Superior temporal gyrus (tissue), 1 donor: ENCODE results near the gene MSH4.
A peak's percentile ranks its signal among the peaks of the same experiment; 100 is the strongest.
"Not testable (repeated sequence)": the region's sequence is repeated elsewhere in the genome, so short reads cannot be mapped to it uniquely, and the experiment has no call there.

ENCODE experiments used
- DNase-seq: peaks from one replicate; pipeline ENCODE4 v3.0.0-alpha.2; 2016; ENCODE audit errors: extremely low spot score

MSH4 gene

DNA sequence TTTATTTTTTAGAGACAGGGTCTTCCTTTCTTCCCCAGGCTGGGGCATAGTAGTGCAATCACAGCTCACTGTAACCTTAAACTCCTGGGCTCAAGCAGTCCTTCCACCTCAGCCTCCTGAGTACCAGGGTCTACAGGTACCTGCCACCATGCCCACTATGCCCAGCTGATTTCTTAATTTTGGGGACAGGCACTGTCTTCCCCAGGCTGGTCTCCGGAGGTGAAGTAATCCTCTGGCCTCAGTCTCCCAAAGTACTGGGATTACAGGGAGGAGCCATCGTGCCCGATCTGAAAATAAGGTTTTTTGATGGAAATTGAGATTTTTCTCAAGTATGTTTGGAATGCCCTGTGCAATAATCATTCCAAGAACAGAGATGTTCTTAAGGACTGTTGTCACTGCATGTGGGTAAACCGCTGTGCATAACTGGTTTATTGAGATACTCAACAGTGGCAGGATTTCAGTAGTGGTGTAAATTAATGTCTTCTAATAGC, 934 bp upstream of the MSH4 start:
- DNase-seq, result no peak

DNA sequence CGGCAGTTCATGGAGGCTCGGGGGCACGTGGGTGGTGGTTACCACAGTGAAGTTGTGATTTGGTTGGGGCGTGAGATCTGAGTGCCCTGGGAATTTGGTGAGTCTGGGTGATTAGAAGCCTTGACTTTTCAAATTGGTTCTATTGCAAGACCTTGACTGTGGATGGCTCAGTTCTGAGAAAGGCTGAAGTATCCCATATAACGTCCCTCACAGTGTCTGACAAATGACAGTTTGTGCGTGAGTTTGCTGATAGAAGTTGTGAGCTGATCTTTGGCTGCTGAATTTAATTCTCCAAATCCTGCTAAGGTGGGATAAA, 549 bp downstream of the MSH4 start:
- no peak for DNase-seq

- DNase-seq, result no peak
These were observed 1.0 kb downstream of the MSH4 start for GRCh38 chr1:75797606-75798216.

DNA sequence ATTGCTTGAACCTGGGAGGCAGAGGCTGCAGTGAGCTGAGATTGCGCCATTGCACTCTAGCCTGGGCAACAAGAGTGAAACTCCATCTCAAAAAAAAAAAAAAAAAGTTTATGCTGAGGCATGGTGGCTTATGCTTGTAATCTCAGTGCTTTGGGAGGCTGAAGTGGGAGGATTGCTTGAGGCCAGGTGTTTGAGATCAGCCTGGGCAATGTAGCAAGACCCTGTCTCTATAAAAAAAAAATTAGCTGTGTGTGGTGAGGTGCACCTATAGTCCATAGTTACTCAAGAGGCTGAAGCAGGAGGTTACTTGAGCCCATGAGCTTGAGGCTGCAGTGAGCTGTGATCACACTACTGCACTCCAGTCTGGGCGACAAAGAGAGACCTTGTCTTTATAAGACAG, 4.8 kb downstream of the MSH4 start:
- not testable (repeated sequence) for DNase-seq

- no peak for DNase-seq
These were observed 12.2 kb downstream of the MSH4 start for GRCh38 chr1:75808921-75809320.

DNA sequence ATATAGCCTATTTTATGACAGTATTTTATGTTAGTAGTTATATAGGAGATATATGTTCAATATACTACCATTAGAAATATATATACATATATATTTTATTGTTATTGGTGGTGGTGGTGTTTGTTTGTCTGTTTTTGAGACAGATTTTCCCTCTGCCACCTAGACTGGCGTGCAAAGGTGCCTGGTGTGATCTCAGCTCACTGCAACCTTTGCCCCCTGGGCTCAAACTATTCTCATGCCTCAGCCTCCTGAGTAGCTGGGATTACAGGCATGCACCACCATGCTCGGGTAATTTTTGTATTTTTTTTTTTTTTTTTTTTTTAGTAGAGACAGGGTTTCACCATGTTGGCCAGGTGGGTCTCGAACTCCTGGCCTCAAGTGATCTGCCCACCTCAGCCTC, 13.4 kb downstream of the MSH4 start:
- not testable (repeated sequence) for DNase-seq

- no peak for DNase-seq
These were observed 14.7 kb downstream of the MSH4 start for GRCh38 chr1:75811211-75811981.

- no peak for DNase-seq
These were observed 15.4 kb downstream of the MSH4 start for GRCh38 chr1:75812065-75812464.

DNA sequence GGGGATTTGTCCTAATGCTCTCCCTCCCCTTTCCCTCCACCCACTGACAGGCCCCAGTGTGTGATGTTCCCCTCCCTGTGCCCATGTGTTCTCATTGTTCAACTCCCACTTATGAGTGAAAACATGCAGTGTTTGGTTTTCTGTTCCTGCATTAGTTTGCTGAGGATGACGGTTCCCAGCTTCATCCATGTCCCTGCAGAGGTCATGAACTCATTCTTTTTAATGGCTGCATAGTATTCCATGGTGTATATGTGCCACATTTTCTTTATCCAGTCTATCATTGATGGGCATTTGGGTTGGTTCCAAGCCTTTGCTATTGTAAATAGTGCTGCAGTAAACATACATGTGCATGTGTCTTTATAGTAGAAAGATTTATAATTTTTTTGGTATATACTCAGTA, 26.9 kb downstream of the MSH4 start:
- not testable (repeated sequence) for DNase-seq

- DNase-seq, result no peak
These were observed 39.9 kb downstream of the MSH4 start for GRCh38 chr1:75836528-75837100.

DNA sequence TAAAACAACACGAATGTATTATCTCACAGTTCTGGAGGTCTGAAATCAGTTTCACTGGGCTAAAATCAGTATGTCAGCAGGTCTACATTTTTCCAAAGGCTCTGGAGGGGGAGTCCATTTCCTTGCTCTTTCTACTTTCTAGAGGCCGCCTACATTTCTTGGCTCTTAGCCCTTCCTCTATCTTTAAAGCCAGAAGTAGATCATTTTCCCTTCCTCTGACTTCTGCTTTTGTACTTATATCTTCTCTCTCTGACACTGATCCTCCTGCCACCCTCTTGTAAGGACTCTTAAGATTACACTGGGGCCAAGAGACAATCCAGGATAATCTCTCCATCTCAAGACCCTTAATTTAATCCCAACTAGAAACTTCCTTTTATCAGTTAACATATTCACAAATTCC, 41.4 kb downstream of the MSH4 start:
- no peak for DNase-seq

DNA sequence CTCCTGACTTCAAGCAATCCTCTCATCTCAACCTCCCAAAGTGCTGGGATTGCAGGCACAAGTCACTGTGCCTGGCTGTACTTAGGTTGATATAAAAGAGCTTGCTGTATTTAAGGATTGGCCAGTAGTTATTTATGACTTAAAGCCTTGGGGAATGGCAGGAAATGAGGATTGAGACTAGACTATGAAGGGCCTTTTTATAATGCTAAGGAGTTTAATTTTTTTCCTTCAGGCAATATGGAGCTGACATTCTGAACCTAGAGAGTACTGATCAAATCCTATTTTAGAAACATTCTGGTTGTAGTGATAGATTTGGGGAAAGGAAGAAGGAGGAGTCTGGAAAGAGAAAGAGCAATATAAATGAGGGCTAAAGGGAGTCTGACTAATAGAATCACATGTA, 44.7 kb downstream of the MSH4 start:
- DNase-seq, result no peak

GRCh38 chr1:75845576-75845975, 48.9 kb downstream of the MSH4 start:
- no peak for DNase-seq

DNA sequence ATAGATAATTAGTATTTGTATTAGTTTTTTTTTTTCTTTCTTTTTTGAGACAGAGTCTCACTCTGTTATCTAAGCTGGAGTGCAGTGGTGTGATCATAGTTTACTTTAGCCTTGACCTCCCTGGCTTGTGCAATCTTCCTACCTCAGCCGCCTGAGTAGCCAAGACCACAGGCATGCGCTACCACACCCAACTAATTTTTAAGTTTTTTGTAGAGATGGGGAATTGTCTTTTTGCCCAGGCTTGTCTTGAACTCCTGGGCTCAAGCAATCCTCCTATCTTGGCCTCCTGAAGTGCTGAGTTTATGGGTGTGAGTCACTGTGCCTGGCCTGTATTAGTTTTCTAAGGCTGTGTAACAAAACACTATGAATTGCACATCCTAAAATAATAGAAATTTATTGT, 58.3 kb downstream of the MSH4 start:
- no peak for DNase-seq

GRCh38 chr1:75855734-75856133, 59.1 kb downstream of the MSH4 start:
- no peak for DNase-seq

DNA sequence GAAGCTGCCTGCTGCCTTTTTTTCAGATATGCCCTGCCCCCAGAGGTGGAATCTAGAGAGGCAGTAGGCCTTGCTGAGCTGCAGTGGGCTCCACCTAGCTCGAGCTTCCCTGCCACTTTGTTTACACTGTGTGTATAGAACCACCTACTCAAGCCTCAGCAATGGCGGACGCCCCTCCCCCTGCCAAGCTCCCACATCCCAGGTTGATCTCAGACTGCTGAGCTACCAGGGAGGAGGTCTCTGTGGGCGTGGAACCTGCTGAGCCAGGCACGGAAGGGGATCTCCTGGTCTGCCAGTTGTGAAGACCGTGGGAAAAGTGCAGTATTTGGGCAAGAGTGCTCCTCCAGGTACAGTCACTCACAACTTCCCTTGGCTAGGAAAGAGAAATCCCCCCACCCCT, 65.1 kb downstream of the MSH4 start:
- no peak for DNase-seq

DNA sequence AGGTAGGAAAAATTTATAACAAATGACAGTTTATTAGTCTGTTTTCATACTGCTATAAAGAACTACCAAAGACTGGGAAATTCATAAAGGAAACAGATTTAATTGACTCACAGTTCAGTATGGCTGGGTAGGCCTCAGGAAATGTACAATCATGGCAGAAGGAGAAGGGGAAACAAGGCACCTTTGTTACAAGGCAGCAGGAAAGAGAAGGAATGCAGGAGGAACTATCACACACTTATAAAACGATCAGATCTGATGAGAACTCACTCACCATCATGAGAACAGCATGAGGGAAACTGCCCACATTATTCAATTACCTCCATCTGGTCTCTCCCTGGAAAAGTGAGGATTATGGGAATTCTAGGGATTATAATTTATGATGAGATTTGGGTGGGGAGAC, 74.3 kb downstream of the MSH4 start:
- DNase-seq, result no peak

DNA sequence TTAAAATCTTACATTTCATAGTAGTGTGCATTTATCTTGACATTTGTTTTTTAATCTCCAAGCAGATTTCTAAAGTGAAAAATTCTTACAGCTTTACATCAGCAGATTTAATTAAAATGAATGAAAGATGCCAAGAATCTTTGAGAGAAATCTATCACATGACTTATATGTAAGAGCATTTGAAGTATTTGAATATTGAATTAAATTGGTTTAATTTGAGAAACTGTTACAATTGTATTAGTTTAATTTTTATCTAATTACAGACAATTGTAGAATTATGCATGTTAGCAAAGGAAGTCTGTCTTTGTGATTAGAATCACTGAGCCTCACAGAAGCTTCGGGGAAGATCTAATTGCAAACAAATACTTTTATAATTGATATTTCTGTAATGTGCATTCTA, 83.3 kb downstream of the MSH4 start:
- no peak for DNase-seq

- DNase-seq, result no peak
These were observed 87.8 kb downstream of the MSH4 start for GRCh38 chr1:75884437-75884836.

GRCh38 chr1:75901371-75901770, 104.7 kb downstream of the MSH4 start:
- no peak for DNase-seq

DNA sequence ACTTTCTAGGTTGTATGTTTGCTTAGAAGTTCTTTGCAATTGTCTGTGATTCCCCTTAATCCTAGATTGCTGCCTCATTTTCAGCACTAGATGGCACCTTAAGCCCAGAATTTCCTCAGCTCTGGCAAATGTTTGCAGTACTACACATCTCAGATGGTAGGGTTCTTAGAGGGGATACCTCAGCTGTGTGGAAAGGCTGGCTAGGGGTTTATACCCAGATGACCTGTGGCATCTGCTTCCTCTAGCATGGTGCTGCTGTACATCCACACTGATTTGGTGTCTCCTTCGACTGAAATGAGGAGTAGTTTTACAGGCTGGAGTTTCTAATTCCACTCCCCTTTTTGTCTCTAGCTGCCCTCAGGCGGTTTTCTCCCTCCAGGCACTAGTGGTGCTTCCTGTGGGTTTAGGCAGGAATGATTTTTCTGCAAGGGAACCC, 112.1 kb downstream of the MSH4 start:
- DNase-seq, result peak; percentile 52

DNA sequence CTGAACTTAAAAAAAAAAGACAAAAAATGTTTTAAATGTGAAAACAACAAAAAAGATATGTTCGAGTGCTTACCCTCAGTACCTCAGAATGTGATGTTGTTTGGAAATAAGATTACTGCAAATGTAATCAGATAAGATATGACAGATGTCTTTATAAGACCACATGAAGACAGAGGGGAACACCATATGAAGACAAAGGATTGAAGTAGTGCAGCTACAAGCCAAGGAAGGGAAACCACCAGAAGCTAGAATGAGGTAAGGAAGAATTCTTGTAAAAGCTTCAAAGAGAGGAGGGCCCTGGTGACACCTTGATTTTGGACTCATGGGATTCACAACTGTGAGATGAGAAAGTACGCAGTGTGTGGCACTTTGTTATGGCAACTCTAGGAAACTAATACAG, 120.2 kb downstream of the MSH4 start:
- DNase-seq, result no peak

DNA sequence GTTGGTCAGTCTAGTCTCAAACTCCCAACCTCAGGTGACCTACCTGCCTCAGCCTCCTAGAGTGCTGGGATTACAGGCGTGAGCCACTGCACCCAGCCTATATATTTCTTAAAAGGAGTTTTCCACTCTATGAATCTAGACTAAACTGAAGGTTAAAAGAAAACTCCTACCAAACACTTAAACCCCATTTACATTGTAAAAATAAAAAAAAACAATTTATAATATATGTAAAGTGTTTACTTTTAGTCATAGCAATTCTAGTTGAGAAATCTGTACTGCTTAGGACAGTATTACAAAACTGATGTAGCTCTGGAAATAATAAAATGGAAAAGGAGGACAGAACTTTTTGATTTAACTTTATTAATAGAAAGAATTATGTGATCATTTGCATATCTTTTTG, 126.0 kb downstream of the MSH4 start:
- DNase-seq, result no peak
